OCI-LY7 (cell line): ENCODE measurements around the gene BIK.

ENCODE experiments used
- EZH2phosphoT487 ChIP-seq: fragments of 200-600 bp; sonication (generic); IDR thresholded peaks from 2 replicates; pipeline ENCODE4 v1.6.1; 2018; ENCODE audit warnings: low read depth, borderline replicate concordance, mild to moderate bottlenecking, mixed run types, antibody characterized with exemption, low read length, moderate library complexity, mixed read lengths
- TF ChIP-seq, protein P1 (sequence below): fragments of 200-600 bp; sonication (generic); conservative IDR thresholded peaks from 2 replicates; pipeline ENCODE4 v1.5.1; 2014; ENCODE audit warnings: mild to moderate bottlenecking, antibody characterized with exemption, low read length, moderate library complexity, mixed read lengths

- TF ChIP-seq, protein P1, sequence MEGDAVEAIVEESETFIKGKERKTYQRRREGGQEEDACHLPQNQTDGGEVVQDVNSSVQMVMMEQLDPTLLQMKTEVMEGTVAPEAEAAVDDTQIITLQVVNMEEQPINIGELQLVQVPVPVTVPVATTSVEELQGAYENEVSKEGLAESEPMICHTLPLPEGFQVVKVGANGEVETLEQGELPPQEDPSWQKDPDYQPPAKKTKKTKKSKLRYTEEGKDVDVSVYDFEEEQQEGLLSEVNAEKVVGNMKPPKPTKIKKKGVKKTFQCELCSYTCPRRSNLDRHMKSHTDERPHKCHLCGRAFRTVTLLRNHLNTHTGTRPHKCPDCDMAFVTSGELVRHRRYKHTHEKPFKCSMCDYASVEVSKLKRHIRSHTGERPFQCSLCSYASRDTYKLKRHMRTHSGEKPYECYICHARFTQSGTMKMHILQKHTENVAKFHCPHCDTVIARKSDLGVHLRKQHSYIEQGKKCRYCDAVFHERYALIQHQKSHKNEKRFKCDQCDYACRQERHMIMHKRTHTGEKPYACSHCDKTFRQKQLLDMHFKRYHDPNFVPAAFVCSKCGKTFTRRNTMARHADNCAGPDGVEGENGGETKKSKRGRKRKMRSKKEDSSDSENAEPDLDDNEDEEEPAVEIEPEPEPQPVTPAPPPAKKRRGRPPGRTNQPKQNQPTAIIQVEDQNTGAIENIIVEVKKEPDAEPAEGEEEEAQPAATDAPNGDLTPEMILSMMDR: no peak
- TF ChIP-seq EZH2phosphoT487: no peak
These were observed 16.8 kb downstream of the BIK start for GRCh38 chr22:43127166-43127908.
